Renal cortical epithelial cell (primary cell): ENCODE data around the gene MGP. TPM values are rescaled to one million over a fixed set of nuclear protein-coding genes. Genes with fewer than 3 reads are reported as not detected.

Experiments used
- total RNA-seq: library from RNA; depleted of rRNA; stranded (reverse); fragments of >200 nt; gene quantifications from 2 replicates; pipeline ENCODE4 v1.2.3, GENCODE V29; 2014

The MGP gene
- total RNA-seq, 1 donor from 2014 or later = 0.80 TPM

Other genes starting within 250 kb of the MGP start
- not detected in 2 replicates for gene GUCY2C, start 189.3 kb downstream of the MGP start, total RNA-seq
- gene WBP11, start 82.4 kb downstream of the MGP start, total RNA-seq = 5.4 and 23.4 TPM in 2 replicates
- gene C12orf60, start 82.2 kb downstream of the MGP start, total RNA-seq = 1.2 and 2.3 TPM in 2 replicates
- 1.0 TPM in 1 of 2 replicates, not detected in the other for gene SMCO3, start 71.7 kb downstream of the MGP start, total RNA-seq
- 1.0 TPM in 1 of 2 replicates, not detected in the other for gene ART4, start 42.3 kb downstream of the MGP start, total RNA-seq
- 0.75 and 2.8 TPM in 2 replicates for gene ERP27, start 52.7 kb upstream of the MGP start, total RNA-seq
- gene ARHGDIB, start 75.7 kb upstream of the MGP start, total RNA-seq = 3.0 and 14.6 TPM in 2 replicates
- gene PDE6H, start 87.2 kb upstream of the MGP start, total RNA-seq = not detected in 2 replicates